HG03135 (cell line): ENCODE results near the gene PRKD3.
"Not testable (repeated sequence)": the region's sequence is repeated elsewhere in the genome, so short reads cannot be mapped to it uniquely, and the experiment has no call there.

Source experiments
- ATAC-seq: cut with Tn5 transposase; IDR thresholded peaks from one replicate; pipeline ENCODE4 v1.9.1; 2021; ENCODE audit warnings: mild to moderate bottlenecking, moderate library complexity; ENCODE audit not compliant: unreplicated experiment

The PRKD3 gene

DNA sequence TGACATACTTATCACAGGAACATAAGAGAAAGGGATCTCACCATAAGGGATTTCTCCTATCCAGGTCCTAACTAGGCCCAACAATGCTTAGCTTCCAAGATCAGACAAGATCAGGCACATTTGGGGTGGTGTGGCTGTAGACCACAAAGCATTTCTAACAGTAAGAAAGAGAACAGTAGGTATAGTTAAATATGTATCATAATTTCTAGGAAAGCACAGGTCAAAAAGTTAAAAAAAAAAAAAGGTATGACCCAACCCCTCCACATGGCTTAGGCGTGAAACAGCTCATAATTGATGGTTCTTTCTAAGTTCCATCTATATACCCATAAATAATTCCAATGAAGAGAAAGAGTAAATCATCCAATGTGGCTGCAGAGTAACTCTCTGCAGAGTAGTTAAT is 6.9 kb downstream of the PRKD3 start:
- no peak for ATAC-seq

DNA sequence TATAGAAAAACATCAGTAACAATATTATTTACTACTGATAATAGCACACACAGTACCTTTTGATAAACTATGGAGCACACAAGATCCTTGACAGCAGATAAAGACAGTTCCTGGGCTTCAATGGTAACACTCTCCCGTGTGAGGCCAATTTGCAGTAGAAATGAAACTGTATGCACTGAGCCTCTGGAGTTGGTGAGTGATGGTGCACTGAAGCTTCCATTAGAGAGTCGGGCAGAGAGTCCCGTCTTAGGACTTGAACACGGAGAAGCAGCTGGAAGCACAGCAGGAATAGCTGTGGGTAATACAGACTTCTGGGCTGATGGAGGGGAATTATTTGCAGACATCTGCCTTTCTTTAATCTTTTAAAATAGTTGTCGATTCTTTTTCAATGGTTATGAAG is 8.5 kb downstream of the PRKD3 start:
- no peak for ATAC-seq

DNA sequence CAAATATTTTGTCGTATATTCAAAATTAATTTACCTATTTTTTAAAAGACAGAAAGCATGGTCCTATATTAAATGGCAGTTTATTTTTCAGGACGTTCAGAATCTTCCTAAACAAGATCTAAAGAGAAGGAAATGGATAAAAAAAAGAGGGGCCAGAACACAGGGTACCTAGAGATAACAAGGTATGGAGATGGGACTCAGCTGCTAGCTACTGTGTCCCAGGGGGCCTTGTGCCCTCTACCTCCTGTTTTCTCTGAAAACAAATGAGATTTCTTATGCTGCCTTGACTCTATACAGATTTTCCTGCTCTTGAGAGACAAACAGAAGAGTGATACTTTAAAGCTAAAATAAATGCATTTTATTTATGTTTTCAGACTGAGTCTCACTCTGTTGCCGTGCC is 9.3 kb downstream of the PRKD3 start:
- no peak for ATAC-seq

- ATAC-seq: no peak
These were observed 17.1 kb downstream of the PRKD3 start for GRCh38 chr2:37307500-37307899.

DNA sequence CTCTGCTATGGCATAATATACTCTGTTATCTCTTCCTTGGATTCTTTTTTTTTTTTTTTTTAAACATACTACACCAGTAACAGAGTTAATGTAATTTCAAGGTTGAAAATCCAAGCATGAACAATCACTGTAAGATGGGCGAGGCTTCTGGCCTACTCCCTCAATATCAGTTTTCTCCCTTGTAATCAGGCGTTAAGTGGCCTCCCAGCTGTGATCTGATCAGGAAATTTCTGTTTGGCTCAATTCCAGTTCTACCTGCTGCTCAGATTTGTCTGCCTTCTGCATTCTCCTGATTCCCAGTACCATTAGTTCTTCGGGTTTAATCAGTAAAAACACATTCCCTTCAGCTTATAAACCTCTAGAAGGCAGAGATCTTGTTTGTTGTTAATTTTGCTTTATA is 18.6 kb downstream of the PRKD3 start:
- no peak for ATAC-seq

GRCh38 chr2:37302701-37303252 is 21.9 kb downstream of the PRKD3 start:
- ATAC-seq: no peak

GRCh38 chr2:37301408-37301807 is 23.2 kb downstream of the PRKD3 start:
- ATAC-seq: no peak

- no peak for ATAC-seq
These were observed 24.1 kb downstream of the PRKD3 start for GRCh38 chr2:37300578-37300977.

- no peak for ATAC-seq
These were observed 24.5 kb downstream of the PRKD3 start for GRCh38 chr2:37300146-37300545.

DNA sequence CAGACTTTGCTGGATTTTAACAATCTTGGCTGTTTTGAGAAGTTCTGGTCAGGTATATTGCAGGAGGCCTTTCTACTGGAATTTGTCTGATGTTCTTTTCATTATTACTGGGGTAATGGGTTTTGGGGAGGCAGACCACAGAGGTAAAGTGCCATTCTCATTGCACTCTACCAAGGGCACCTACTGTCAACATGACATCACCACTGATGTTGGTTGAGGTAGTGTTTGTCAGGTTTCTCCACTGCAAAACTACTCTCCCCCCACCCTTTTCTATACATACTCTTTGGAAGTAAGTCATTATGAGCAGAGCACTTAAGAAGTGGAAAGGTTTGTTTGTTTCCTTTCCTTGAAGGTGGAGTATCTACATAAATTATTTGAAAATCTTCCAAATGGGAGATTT is 27.0 kb downstream of the PRKD3 start:
- ATAC-seq: no peak

DNA sequence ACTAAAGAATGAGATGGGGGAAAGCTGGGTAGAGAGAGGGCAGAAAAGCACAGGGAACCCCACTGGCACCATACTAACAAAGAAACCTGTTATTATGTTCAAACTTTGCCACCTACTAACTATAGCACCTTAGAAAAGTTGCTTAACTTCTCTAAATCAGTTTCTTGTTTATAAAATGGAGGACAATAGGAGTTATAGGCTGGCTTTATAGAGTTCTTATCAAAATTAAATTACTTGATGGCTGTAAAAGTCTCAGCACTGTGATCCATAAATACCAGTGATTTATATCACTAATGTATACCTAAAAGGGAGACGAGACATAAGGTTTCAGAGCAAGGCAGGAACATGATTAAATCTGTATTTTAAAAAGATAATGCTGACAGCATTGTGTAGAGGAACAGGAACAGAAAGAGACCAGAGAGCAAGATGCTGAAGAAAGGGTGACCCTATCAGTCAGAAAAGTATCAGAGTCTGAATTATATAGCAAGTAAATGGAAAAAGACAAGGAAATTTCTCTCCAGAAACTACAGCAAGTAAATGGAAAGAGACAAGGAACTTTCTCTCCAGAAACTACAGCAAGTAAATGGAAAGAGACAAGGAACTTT is 29.1 kb downstream of the PRKD3 start:
- ATAC-seq: no peak

GRCh38 chr2:37294858-37295257 is 29.8 kb downstream of the PRKD3 start:
- ATAC-seq: not testable (repeated sequence)

DNA sequence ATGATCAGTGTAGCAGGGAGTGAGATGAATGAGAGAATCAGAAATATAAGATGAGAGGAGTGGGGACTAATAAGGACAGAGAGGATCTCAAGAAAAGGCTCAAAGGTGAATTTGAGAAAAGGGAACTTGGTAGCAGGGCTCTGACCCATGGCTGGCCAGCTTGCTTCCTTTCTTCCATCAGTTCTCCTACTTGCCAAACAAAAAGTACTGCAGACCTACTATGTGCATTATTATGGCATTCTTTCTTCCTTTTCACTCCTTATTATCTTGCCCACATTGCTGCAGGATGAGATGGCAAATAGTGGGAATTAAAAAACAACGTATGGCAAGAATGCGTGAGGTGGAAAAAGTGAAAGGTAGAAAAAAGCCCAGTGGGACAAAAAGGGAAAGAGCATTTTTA is 33.0 kb downstream of the PRKD3 start:
- ATAC-seq: no peak

- ATAC-seq: no peak
These were observed 36.7 kb downstream of the PRKD3 start for GRCh38 chr2:37287966-37288365.

DNA sequence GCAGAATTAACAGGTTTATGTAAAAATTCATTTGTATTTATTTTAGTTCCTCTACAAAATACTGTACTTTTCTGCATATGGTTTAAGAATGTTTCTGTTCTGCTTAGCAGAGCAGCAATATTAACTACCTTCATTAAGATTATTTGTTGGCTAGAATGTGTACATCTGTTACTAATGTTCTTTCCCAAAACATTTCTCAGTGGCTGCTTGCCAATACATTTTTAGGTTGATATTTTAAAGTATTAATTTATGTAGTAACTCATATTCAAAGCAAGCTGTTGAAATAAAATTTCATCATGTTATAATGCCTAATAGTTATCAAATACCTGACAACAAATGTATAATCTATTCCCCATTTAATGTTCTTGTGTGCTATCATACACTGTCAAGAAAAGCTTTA is 40.3 kb downstream of the PRKD3 start:
- no peak for ATAC-seq

DNA sequence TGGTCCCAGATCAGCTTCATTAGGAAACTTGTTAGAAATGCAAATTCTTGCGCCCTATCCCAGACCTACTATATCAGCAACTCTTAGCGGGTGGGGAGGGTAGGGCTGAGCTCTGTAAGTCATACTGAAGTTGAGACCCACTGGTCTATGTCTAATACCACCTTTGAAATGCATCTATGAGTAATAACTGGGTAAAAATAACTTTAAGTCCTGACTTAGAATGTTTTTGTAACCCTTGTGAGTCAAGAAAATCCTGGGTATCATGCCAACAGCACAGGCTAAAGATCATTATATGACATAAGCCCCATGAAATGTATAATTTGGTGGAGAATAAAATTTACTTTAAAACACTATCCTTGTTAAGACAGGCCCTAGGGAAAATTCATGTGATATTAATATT is 41.4 kb downstream of the PRKD3 start:
- ATAC-seq: no peak

GRCh38 chr2:37282746-37283145 is 41.9 kb downstream of the PRKD3 start:
- ATAC-seq: no peak

DNA sequence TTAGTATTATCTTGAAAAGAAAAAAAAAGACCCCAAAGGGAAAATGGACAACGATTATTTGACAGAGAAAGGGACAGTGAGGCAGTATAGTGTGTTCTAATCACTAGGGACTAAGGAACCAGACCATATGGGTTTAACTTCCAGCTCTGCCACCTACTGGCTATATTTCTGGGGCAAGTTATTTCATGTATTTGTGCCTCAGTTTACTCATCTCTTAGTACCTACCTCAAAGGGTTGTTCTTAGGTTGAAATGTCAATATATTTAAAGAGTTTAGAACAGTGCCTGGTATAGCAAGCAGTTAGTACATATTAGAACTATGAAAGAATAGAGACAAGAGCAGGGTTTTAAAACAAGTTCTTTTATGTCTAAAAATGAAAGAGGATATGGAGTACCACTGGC is 42.7 kb downstream of the PRKD3 start:
- ATAC-seq: no peak

GRCh38 chr2:37276291-37276690 is 48.3 kb downstream of the PRKD3 start:
- no peak for ATAC-seq
